HG03354 (cell line): ENCODE results near the gene SYNGR2.

Experiments
- ATAC-seq: cut with Tn5 transposase; IDR thresholded peaks from one replicate; pipeline ENCODE4 v1.9.1; 2021; ENCODE audit warnings: mild to moderate bottlenecking; ENCODE audit not compliant: unreplicated experiment, poor library complexity, severe bottlenecking

Gene SYNGR2

DNA sequence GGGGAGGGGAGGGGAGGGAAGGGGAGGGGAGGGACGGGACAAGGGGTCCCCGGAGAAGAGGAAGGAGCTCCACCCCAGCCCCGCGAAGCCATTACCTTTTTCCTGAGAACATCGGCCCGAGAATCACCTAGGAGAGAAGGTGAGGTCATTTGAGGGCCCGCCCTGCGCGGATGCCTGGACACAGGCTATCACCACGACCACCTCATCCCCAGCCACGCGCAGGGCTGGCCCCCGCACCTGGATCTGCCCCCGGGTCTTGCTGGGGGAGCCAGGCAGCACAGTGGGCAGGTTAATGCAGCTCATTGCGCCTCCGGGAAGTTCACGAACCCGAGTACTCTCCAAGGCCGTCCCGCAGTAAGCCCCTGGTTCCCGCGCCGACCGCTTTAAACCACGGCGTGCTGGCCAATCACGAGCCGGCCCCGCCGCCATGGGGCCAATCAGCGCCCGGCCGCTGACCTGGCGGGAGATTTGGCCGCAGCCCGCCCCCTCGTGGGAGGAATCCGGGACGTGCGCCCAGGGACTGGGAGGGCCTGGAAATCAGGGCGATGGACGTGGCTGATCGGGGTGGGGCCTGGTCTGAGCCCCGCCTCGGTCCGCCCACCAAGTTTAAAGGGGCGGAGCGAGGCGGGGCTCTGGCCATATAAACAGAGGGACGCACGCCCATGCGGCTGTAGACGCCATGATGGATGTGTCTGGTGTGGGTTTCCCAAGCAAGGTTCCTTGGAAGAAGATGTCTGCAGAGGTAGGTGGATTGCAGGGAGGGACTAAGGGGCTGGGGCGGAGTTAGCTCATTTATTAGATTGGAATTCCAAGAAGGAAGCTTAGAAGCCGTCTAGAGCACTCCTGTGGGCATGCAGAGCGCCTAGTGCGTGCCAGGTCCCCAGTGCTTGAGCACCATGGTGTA is 18.6 kb downstream of the SYNGR2 start, which contains the start of the genes AFMID and TK1:
AFMID (plus strand) TSS at position 671 of the 904 bp plus-strand sequence; CDS start at position 680, 9 bp downstream.
TK1 (minus strand) TSS at position 361 of the 904 bp plus-strand sequence; CDS start at position 303, 58 bp downstream.
- peak; percentile 93 for ATAC-seq

DNA sequence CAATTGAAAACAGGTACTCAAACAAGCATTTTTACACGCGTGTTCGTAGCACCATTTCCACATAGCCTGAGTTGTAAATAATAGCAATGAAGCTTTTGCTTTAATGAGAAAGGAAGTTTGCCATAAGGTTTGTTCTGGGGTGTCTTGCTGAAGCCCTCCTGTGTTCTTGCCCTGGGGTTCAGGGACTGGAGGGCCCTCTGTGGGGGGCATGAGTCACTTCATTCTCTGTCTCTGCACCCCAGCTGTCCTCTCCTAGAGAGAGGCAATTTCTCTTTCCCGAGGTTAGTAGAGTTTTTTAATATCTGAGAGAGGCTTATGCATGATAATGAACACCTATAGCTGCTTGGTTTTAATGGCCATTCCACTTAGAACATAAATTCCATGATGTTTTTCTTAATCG is 28.3 kb downstream of the SYNGR2 start:
- ATAC-seq = no peak

DNA sequence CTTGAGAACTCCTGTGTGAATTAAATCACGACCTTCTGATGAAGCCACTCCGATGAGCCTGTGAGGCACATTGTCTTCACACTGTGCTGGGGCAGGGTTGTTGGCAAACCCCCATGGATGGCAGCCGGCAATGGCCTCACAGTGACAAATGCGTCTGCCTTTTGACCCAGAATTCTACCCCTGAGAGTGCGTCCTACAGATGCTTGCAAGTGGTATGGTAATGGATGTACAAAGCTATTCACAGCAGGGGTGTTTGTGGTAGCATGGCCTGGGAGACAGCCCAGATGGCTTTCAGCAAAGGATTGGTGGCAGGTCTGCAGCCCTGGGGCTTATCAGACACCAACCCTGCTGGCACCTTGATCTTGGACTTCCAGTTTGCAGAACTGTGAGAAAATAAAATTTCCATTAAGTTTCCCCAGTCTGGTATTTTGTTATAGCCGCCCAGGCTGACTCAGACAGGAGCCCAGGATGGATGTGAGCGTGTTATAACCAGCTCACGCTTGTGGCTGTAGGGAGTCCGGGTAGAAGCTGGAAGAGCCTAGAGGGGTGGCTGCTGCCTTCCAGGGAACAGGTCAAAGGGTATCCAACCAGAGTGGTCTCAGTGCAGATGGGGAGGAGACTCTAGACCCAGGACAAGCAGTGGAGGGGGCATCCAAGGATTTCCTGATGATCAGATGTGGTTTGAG is 28.9 kb downstream of the SYNGR2 start:
- no peak for ATAC-seq

DNA sequence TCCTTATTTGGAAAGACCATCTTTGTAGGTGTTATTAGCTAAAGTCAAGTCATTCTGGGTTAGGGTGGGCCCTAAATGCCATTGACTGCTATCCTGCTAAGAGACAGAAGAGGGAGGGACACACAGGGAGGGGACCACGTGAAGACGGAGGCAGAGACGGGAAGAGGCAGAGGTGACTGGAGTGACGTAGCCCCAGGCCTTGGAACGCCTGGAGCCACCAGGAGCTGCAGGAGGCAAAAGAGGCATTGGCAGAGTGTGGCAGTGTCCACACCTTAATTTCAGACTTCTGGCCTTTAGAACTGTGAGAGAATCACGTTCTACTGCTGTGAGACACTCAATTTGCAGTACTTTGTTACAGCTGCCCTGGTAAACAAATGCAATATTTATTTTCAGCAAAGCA is 32.1 kb downstream of the SYNGR2 start:
- ATAC-seq = no peak

DNA sequence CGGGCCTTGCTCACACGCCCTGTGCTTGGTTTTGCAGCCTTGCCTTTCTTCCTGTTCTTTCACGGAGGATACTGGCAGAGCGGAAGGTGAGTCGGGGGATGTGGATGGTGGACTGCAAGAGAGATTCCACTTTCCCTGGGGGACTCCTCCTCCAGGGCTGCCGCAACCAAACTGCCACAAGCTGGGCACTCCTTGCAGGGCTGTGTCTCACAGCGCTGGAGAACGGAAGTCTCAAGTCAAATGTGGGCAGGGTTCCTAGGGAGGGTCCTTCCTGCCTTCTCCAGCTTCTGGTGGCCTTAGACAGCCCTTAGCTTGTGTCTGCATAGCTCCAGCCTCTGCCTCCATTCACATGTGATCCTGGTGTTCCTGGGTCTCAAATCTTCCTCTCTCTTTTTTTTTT is 34.3 kb downstream of the SYNGR2 start:
- no peak for ATAC-seq

DNA sequence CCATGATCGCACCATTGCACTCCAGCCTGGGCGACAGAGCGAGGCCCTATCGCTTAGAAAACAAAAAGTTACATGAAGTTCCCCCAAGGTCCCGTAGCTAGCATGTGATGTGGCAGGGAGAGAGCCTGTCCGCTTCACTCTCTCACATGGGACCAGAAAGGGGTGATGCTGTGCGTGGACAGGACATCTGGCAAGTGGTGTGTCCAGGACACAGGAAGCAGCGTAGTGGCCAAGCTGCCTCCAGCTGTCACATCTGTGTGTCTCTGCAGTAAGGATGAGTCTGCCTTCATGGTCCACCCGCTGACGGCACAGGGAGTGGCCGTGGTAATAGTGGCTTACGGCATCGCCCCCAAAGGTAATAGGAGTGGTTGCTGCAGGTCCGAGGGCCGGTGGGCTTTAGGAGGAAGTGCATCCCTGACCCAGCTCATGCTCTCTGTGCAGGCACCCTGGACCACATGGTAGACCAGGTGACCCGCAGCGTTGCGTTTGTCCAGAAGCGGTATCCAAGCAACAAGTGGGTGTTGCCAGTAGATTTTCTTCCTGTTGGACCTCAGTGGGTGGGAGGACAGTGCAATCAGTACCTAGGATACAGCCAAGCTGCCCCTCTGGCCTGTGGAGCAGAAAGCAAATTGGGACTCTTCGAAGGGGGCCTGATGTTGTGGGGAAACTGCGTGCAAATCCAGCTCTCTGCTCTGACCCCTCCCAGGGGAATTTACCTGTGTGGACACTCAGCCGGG is 36.2 kb downstream of the SYNGR2 start:
- ATAC-seq = no peak

DNA sequence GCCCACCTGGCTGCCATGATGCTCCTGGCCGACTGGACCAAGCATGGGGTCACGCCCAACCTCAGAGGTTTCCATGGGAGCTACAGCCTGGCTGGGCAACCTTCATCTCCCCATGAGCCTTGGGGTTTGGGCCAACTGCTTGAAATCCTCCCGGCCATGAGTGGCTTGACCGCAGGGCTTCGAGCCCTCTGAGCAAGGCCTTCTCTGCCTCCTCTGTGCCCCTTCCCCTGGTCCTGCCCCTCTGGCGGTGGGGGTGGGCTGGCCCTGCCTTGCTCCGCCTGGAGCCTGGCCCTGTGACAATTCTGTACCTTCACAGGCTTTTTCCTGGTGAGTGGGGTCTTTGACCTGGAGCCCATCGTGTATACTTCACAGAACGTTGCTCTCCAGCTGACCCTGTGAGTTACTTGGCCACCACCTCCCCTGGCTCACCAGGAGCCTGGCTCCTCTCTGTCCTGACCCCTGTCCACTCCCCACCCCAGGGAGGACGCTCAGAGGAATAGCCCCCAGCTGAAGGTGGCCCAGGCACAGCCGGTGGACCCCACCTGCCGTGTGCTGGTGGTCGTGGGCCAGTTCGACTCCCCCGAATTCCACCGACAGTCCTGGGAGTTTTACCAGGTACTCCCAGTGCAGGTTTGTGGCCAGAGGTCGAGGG is 36.9 kb downstream of the SYNGR2 start:
- ATAC-seq = no peak

DNA sequence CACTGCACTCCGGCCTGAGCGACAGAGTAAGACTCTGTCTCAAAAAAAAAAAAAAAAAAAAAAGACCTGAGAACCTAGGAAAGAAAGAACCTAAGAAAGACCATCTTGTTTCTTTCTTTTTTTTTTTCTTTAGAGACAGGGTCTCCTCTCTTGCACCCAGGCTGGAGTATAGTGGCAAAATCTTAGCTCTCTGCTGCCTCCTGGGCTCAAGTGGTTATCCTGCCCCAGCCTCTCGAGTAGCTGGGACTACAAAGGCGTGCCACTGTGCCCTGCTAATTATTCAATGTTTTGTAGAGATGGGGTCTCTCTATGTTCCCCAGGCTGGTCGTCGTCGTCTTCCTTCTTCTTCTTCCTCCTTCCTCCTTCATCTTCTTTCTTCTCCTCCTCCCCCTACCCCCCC is 37.9 kb downstream of the SYNGR2 start:
- no peak for ATAC-seq

DNA sequence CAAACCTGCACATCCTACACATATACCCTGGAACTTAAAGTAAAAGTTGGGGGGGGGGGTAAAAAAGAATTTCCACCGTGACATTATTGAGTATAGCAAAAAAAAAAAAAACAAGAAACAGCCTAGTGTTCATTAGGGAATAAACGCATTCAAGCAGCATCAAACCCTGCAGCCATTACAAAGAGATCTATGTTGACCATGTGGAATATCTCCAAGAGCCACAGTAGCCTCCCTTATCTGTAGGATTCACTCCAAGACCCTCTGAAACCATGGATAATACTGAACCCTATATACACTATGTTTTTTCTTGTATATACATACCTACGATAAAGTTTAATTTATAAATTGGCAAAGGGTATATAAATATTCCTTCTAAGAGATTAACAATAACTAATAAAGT is 40.1 kb downstream of the SYNGR2 start:
- ATAC-seq = no peak

DNA sequence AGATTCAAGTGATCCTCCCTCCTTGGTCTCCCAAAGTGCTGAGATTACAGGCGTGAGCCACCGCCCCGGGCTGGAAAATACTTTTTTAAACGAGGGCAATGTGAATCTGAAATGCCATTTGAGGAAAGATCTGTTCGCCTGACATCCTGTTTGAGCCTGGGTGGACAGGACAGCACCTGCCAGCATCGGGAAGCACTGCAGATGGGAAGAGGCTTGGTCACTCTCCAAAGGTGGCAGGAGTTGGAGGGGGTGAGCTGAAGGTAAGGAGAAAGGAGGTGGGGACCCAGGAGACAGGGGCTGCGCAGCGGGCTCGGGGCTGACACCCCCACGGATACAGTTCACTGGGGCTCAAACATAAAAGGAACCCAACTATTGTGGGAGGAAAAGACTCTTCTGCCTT is 41.7 kb downstream of the SYNGR2 start:
- no peak for ATAC-seq

DNA sequence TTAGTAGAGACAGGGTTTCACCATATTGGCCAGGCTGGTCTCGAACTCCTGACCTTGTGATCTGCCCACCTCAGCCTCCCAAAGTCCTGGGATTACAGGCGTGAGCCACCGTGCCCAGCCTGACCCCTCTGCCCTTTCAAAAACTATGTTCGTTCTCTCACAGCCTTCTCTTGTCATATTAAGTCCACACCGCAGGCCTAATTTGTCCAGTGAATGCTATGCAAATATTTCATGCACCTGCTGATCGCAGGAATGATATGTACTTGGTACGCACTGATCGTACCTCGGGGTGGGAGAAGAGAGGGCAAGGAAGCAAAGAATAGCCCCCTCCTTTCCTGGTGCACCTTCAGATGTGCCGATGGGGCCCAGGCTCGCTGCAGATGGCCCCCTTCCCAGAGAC is 42.7 kb downstream of the SYNGR2 start:
- no peak for ATAC-seq

DNA sequence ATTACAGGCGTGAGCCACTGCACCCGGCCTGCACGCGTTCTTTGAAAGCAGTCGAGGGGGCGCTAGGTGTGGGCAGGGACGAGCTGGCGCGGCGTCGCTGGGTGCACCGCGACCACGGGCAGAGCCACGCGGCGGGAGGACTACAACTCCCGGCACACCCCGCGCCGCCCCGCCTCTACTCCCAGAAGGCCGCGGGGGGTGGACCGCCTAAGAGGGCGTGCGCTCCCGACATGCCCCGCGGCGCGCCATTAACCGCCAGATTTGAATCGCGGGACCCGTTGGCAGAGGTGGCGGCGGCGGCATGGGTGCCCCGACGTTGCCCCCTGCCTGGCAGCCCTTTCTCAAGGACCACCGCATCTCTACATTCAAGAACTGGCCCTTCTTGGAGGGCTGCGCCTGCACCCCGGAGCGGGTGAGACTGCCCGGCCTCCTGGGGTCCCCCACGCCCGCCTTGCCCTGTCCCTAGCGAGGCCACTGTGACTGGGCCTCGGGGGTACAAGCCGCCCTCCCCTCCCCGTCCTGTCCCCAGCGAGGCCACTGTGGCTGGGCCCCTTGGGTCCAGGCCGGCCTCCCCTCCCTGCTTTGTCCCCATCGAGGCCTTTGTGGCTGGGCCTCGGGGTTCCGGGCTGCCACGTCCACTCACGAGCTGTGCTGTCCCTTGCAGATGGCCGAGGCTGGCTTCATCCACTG is 45.8 kb downstream of the SYNGR2 start, which contains the start of gene BIRC5:
BIRC5 (plus strand) TSS at position 238 of the 690 bp plus-strand sequence; CDS start at position 302, 64 bp downstream.
- peak; percentile 93 for ATAC-seq

DNA sequence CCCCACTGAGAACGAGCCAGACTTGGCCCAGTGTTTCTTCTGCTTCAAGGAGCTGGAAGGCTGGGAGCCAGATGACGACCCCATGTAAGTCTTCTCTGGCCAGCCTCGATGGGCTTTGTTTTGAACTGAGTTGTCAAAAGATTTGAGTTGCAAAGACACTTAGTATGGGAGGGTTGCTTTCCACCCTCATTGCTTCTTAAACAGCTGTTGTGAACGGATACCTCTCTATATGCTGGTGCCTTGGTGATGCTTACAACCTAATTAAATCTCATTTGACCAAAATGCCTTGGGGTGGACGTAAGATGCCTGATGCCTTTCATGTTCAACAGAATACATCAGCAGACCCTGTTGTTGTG is 46.3 kb downstream of the SYNGR2 start:
- no peak for ATAC-seq

DNA sequence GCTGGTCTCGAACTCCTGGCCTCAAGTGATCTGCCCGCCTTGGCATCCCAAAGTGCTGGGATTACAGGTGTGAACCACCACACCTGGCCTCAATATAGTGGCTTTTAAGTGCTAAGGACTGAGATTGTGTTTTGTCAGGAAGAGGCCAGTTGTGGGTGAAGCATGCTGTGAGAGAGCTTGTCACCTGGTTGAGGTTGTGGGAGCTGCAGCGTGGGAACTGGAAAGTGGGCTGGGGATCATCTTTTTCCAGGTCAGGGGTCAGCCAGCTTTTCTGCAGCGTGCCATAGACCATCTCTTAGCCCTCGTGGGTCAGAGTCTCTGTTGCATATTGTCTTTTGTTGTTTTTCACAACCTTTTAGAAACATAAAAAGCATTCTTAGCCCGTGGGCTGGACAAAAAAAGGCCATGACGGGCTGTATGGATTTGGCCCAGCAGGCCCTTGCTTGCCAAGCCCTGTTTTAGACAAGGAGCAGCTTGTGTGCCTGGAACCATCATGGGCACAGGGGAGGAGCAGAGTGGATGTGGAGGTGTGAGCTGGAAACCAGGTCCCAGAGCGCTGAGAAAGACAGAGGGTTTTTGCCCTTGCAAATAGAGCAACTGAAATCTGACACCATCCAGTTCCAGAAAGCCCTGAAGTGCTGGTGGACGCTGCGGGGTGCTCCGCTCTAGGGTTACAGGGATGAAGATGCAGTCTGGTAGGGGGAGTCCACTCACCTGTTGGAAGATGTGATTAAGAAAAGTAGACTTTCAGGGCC is 51.2 kb downstream of the SYNGR2 start:
- ATAC-seq = no peak
